NCI-H2227 (cell line): ENCODE data around the gene PLEKHA7.
"Not testable (repeated sequence)": the region's sequence is repeated elsewhere in the genome, so short reads cannot be mapped to it uniquely, and the experiment has no call there.

ENCODE experiments used
- DNase-seq: peaks from one replicate; lab custom pipeline; 2025; ENCODE audit not compliant: unreplicated experiment; lab: John Stamatoyannopoulos, UW

PLEKHA7 gene

GRCh38 chr11:17008099-17008498 lies 6.1 kb downstream of the PLEKHA7 start:
- DNase-seq: no peak

- DNase-seq: no peak
These were observed 8.6 kb downstream of the PLEKHA7 start for GRCh38 chr11:17005646-17006045.

- DNase-seq: no peak
These were observed 9.6 kb downstream of the PLEKHA7 start for GRCh38 chr11:17004486-17005148.

GRCh38 chr11:17003426-17003825 lies 10.8 kb downstream of the PLEKHA7 start:
- DNase-seq: no peak

- DNase-seq: no peak
These were observed 11.7 kb downstream of the PLEKHA7 start for GRCh38 chr11:17002543-17002942.

GRCh38 chr11:17001806-17002205 lies 12.4 kb downstream of the PLEKHA7 start:
- DNase-seq: no peak

GRCh38 chr11:17000987-17001386 lies 13.2 kb downstream of the PLEKHA7 start:
- DNase-seq: no peak

GRCh38 chr11:17000253-17000652 lies 14.0 kb downstream of the PLEKHA7 start:
- DNase-seq: not testable (repeated sequence)

GRCh38 chr11:16999116-16999515 lies 15.1 kb downstream of the PLEKHA7 start:
- peak; percentile 43 for DNase-seq

- no peak for DNase-seq
These were observed 16.6 kb downstream of the PLEKHA7 start for GRCh38 chr11:16997624-16998023.

- DNase-seq: no peak
These were observed 20.7 kb downstream of the PLEKHA7 start for GRCh38 chr11:16993495-16993894.

GRCh38 chr11:16992846-16993245 lies 21.4 kb downstream of the PLEKHA7 start:
- no peak for DNase-seq

- no peak for DNase-seq
These were observed 24.7 kb downstream of the PLEKHA7 start for GRCh38 chr11:16989554-16989953.

- no peak for DNase-seq
These were observed 27.0 kb downstream of the PLEKHA7 start for GRCh38 chr11:16987205-16987568.

GRCh38 chr11:16986434-16987204 lies 27.6 kb downstream of the PLEKHA7 start:
- DNase-seq: no peak

GRCh38 chr11:16985297-16985696 lies 28.9 kb downstream of the PLEKHA7 start:
- DNase-seq: peak; percentile 10

- DNase-seq: no peak
These were observed 30.0 kb downstream of the PLEKHA7 start for GRCh38 chr11:16984229-16984628.

- DNase-seq: no peak
These were observed 31.4 kb downstream of the PLEKHA7 start for GRCh38 chr11:16982809-16983208.

- no peak for DNase-seq
These were observed 31.9 kb downstream of the PLEKHA7 start for GRCh38 chr11:16982256-16982671.

GRCh38 chr11:16981651-16982194 lies 32.5 kb downstream of the PLEKHA7 start:
- DNase-seq: peak; percentile 33

GRCh38 chr11:16979703-16980622 lies 34.3 kb downstream of the PLEKHA7 start:
- no peak for DNase-seq
